Endothelial cell of umbilical vein (primary cell): ENCODE data around the gene DNASE1. TPM values are rescaled to one million over a fixed set of nuclear protein-coding genes. Genes with fewer than 3 reads are reported as not detected.

Experiments used
- BruUV-seq: library from RNA; stranded (reverse); fragments of 400-500 nt; replicated peaks from 2 replicates; lab custom pipeline; 2021; lab: Mats Ljungman, UMichigan
- CTCF ChIA-PET: fragments of 300-600, 350-600 bp; sonication (Branson Sonifier 250); formaldehyde crosslinking; loops from one replicate; lab custom pipeline; 2021; ENCODE audit warnings: antibody characterized with exemption, inconsistent platforms; lab: Charles Lee
- POLR2A ChIA-PET: fragments of 300-600, 350-600 bp; sonication (Branson Sonifier 250); formaldehyde crosslinking; loops from one replicate; lab custom pipeline; 2021; ENCODE audit warnings: antibody characterized with exemption, inconsistent platforms; lab: Charles Lee
- DNase-seq: peaks from one replicate; pipeline ENCODE4 v3.0.0-alpha.2; 2011; ENCODE audit warnings: low read depth, low spot score
- FAIRE-seq: peaks from 2 replicates; lab custom pipeline; 2011; peaks lifted over from hg19 to GRCh38; lab: Jason Lieb, UNC
- H2AFZ ChIP-seq: 2 replicates; pipeline ENCODE4 v1.6.0; 2012; ENCODE audit warnings: low read depth, low read length, control low read depth, inconsistent platforms
- H3K27ac ChIP-seq: 2 replicates; pipeline ENCODE4 v1.5.1; 2011; ENCODE audit warnings: low read depth, mild to moderate bottlenecking, control low read depth, low read length, moderate library complexity; ENCODE audit not compliant: insufficient read depth
- H3K27me3 ChIP-seq, 2 experiments: 2 replicates each; pipeline versions ENCODE4 v1.6.0 to v1.6.1; 2011; ENCODE audit warnings: low read length in 2 of 2, mixed read lengths in 1 of 2; ENCODE audit not compliant: control insufficient read depth in 2 of 2, insufficient read depth in 2 of 2
- H3K36me3 ChIP-seq, 2 experiments: 2 replicates in 1 of 2; 3 replicates in 1 of 2; pipeline ENCODE4 v1.5.1; 2011; ENCODE audit warnings: low read length in 2 of 2, mild to moderate bottlenecking in 1 of 2, moderate library complexity in 1 of 2; ENCODE audit not compliant: control insufficient read depth in 2 of 2, insufficient read depth in 2 of 2; ENCODE audit errors: extremely low read depth in 1 of 2
- H3K4me1 ChIP-seq: 3 replicates; pipeline ENCODE4 v1.5.1; 2011; ENCODE audit warnings: mild to moderate bottlenecking, low read length; ENCODE audit not compliant: control insufficient read depth, insufficient read depth; ENCODE audit errors: extremely low read depth
- H3K4me2 ChIP-seq: 2 replicates; pipeline ENCODE4 v1.6.1; 2011; ENCODE audit warnings: low read length, control low read depth, mixed read lengths; ENCODE audit not compliant: insufficient read depth
- H3K4me3 ChIP-seq, 3 experiments: fragments of 200-600 bp in 1 of 3; sonication (generic), shearing (Covaris generic) in 1 of 3; replicated peaks in 1 of 3; 2 replicates each; pipeline ENCODE4 v1.5.1; 2011 to 2016; ENCODE audit warnings: control low read depth in 3 of 3, low read length in 3 of 3, mild to moderate bottlenecking in 2 of 3, inconsistent platforms in 1 of 3, low read depth in 1 of 3, moderate library complexity in 1 of 3; ENCODE audit not compliant: insufficient read depth in 1 of 3
- H3K79me2 ChIP-seq: 2 replicates; pipeline ENCODE4 v1.6.0; 2012; ENCODE audit warnings: low read length, inconsistent platforms; ENCODE audit not compliant: control insufficient read depth, insufficient read depth
- H3K9ac ChIP-seq: replicated peaks from 2 replicates; pipeline ENCODE3; 2011; ENCODE audit warnings: low read length, control low read depth; ENCODE audit not compliant: insufficient read depth; ENCODE audit errors: extremely low read depth
- H3K9me1 ChIP-seq: replicated peaks from 3 replicates; pipeline ENCODE4 v1.6.0; 2011; ENCODE audit warnings: mild to moderate bottlenecking, low read length; ENCODE audit not compliant: control insufficient read depth, insufficient read depth; ENCODE audit errors: extremely low read depth
- H3K9me3 ChIP-seq: replicated peaks from 2 replicates; pipeline ENCODE4 v1.5.1; 2012; ENCODE audit warnings: low read length, inconsistent platforms; ENCODE audit not compliant: control insufficient read depth, insufficient read depth
- H4K20me1 ChIP-seq: replicated peaks from 2 replicates; pipeline ENCODE3; 2011; ENCODE audit warnings: mild to moderate bottlenecking, low read length; ENCODE audit not compliant: control insufficient read depth, insufficient read depth; ENCODE audit errors: extremely low read depth
- CTCF ChIP-seq, 2 donors: IDR thresholded peaks; 1 replicate in 1 of 2; 2 replicates in 1 of 2; pipeline ENCODE4 v1.5.1; 2011; ENCODE audit warnings: low read length in 2 of 2, mild to moderate bottlenecking in 2 of 2, moderate library complexity in 2 of 2, control low read depth in 1 of 2, inconsistent platforms in 1 of 2, low read depth in 1 of 2; ENCODE audit not compliant: insufficient read depth in 1 of 2; ENCODE audit errors: extremely low read depth in 1 of 2
- EZH2 ChIP-seq: IDR thresholded peaks from 2 replicates; pipeline ENCODE4 v1.6.1; 2012; ENCODE audit warnings: borderline replicate concordance, low read depth, mild to moderate bottlenecking, moderate library complexity, low read length, inconsistent platforms; ENCODE audit not compliant: severe bottlenecking
- FOS ChIP-seq: IDR thresholded peaks from 2 replicates; pipeline ENCODE4 v1.6.1; 2011; ENCODE audit warnings: mild to moderate bottlenecking, low read length, moderate library complexity, borderline replicate concordance; ENCODE audit not compliant: insufficient read depth
- GATA2 ChIP-seq: IDR thresholded peaks from 2 replicates; pipeline ENCODE4 v1.7.0; 2011; ENCODE audit warnings: low read depth, mild to moderate bottlenecking, moderate library complexity, mixed read lengths, low read length; ENCODE audit not compliant: insufficient read length, insufficient read depth
- JUN ChIP-seq: IDR thresholded peaks from 2 replicates; pipeline ENCODE4 v1.6.1; 2011; ENCODE audit warnings: borderline replicate concordance, low read depth; ENCODE audit not compliant: insufficient read length, insufficient read depth
- MAX ChIP-seq: IDR thresholded peaks from 2 replicates; pipeline ENCODE4 v1.6.1; 2011; ENCODE audit not compliant: insufficient read depth, insufficient read length
- MYC ChIP-seq: IDR thresholded peaks from one replicate; pipeline ENCODE4 v1.6.1; 2011; ENCODE audit warnings: mild to moderate bottlenecking, low read depth, low read length
- POLR2A ChIP-seq: IDR thresholded peaks from 2 replicates; pipeline ENCODE4 v1.6.1; 2012; ENCODE audit warnings: low read depth, mild to moderate bottlenecking, control low read depth, low read length
- POLR2AphosphoS5 ChIP-seq: IDR thresholded peaks from 2 replicates; pipeline ENCODE4 v1.6.1; 2012; ENCODE audit warnings: low read depth, mild to moderate bottlenecking, control low read depth, low read length, moderate library complexity; ENCODE audit not compliant: insufficient read depth
- dilution Hi-C: fragments of 300-500 bp; cut with MboI; formaldehyde crosslinking; loops from one replicate; pipeline ENCODE4 v1.15.0; 2019; ENCODE audit warnings: low sequenced_read_pairs; ENCODE audit not compliant: extremely low pct_ligation_motif_present
- intact Hi-C: fragments of 100-400 bp; cut with micrococcal nuclease; formaldehyde crosslinking; loops from one replicate; pipeline ENCODE4 v1.10.0; 2022
- polyA plus RNA-seq, 4 experiments: library from polyadenylated mRNA; depleted of rRNA in 3 of 4; stranded (reverse) in 3 of 4; unstranded in 1 of 4; fragments of >200 nt; gene quantifications; 2 replicates each; pipeline versions ENCODE4 v1.2.1 to v1.2.3, GENCODE V29; 2011 to 2012; ENCODE audit warnings: missing spikeins in 1 of 4
- total RNA-seq: library from RNA; stranded (reverse); gene quantifications from 2 replicates; pipeline ENCODE4 v1.2.3, GENCODE V29; 2021

DNASE1 gene
- total and polyA plus RNA-seq, 2 donors (not counting 3 experiments of a cell fraction or from before 2014, with no cell fraction given), result 11.1 to 13.5 TPM

- no peak overlapping the region for H3K9ac ChIP-seq
- no peaks in the 10 kb centered on the region for H3K79me2 ChIP-seq
- FAIRE-seq (no peak), DNase-seq (no peak)
- no TSS peak for BruUV-seq
- H3K9me1 ChIP-seq, result no peaks in the 10 kb centered on the region
- H3K9me3 ChIP-seq, result no peaks in the 10 kb centered on the region
- ChIA-PET POLR2A (no interaction called here), CTCF (interaction anchor here (0.6 kb wide), 1 partner anchor 19 kb away, joined by 4 read pairs; no protein-coding TSS in a partner anchor)
- no peak overlapping the region for H3K4me3 ChIP-seq
- TF ChIP-seq FOS, result no peak
- TF ChIP-seq MYC, result no peak
- TF ChIP-seq JUN, result no peak
- TF ChIP-seq POLR2AphosphoS5, result no peak
- no peak for TF ChIP-seq CTCF (IDR thresholded peaks at IDR 0.05; ENCODE audit: extremely low read depth in 1 of 2, insufficient read depth in 1 of 2, low read depth in 1 of 2, low read length in 2 of 2)
- no peak for TF ChIP-seq GATA2
- no peak for TF ChIP-seq POLR2A
- no peak for TF ChIP-seq EZH2
- no peak for TF ChIP-seq MAX
- peaks cover 2 to 17% of the 10 kb centered on the region in 2 experiments for H3K36me3 ChIP-seq
- H3K4me1 ChIP-seq, result peaks cover 12% of the 10 kb centered on the region
- no peaks in the 10 kb centered on the region for H3K27me3 ChIP-seq
- no peaks in the 10 kb centered on the region for H4K20me1 ChIP-seq
- H3K4me2 ChIP-seq, result no peak overlapping the region
- H2AFZ ChIP-seq, result no peak overlapping the region
- intact Hi-C loops, result no loop called here
- no peak overlapping the region for H3K27ac ChIP-seq
- dilution Hi-C loops, result no loop called here
These were observed 18.1 kb downstream of the DNASE1 start for GRCh38 chr16:3672571-3673041.
